Measurements from ENCODE around the gene KCNK10. TPM values are rescaled to one million over a fixed set of nuclear protein-coding genes. Genes with fewer than 3 reads are reported as not detected.

KCNK10 gene
- total RNA-seq, 2 experiments from 2014 or later, result not detected

- H3K4me3 Mint-ChIP-seq, result no peak overlapping the region
- CTCF ChIA-PET, result no interaction called here
- no peaks in the 10 kb centered on the region for H3K36me3 ChIP-seq (ENCODE audit: insufficient read depth, low read length)
- POLR2A ChIA-PET, result no interaction called here
- H3K4me1 ChIP-seq (ENCODE audit: insufficient read depth, low read length), result no peaks in the 10 kb centered on the region
- H3K9me3 ChIP-seq (ENCODE audit: control insufficient read depth in 1 of 2, insufficient read depth in 1 of 2, low read length in 2 of 2), result peaks cover 0 to 2% of the 10 kb centered on the region in 2 experiments
- peaks cover 0 to 4% of the 10 kb centered on the region in 2 experiments for H3K27me3 ChIP-seq (ENCODE audit: control insufficient read depth in 1 of 2, insufficient read depth in 2 of 2, low read length in 2 of 2)
- intact Hi-C loops (cut with DNase I, micrococcal nuclease), result no loop called here
- no peaks in the 10 kb centered on the region for H3K36me3 Mint-ChIP-seq (ENCODE audit: low read depth)
- no peaks in the 10 kb centered on the region for H3K4me1 Mint-ChIP-seq (ENCODE audit: low read depth)
- no peak for ATAC-seq (ENCODE audit: poor library complexity)
- peaks cover 3% of the 10 kb centered on the region for H3K9me3 Mint-ChIP-seq
- no peak overlapping the region for H3K27ac Mint-ChIP-seq
- no peak overlapping the region for H3K27ac ChIP-seq (ENCODE audit: low read depth in 1 of 2, low read length in 2 of 2)
- DNase-seq, result no peak
- H3K27me3 Mint-ChIP-seq, result peaks cover 14% of the 10 kb centered on the region
- H3K4me3 ChIP-seq (ENCODE audit: low read length), result no peak overlapping the region
- TF ChIP-seq CTCF (IDR thresholded peaks at IDR 0.05), result no peak
These were observed 94.4 kb downstream of the KCNK10 start for GRCh38 chr14:88228522-88229236.

- ATAC-seq (ENCODE audit: poor library complexity), result no peak
- intact Hi-C loops (cut with DNase I, micrococcal nuclease), result no loop called here
These were observed 95.4 kb downstream of the KCNK10 start for GRCh38 chr14:88227693-88228092.

GRCh38 chr14:88225721-88226120, 97.3 kb downstream of the KCNK10 start:
- no peak for TF ChIP-seq CTCF (IDR thresholded peaks at IDR 0.05)
- intact Hi-C loops (cut with DNase I, micrococcal nuclease), result no loop called here
- H3K4me1 Mint-ChIP-seq (ENCODE audit: low read depth), result no peaks in the 10 kb centered on the region
- Histone ChIP-seq H3K36me3 (ENCODE audit: insufficient read depth, low read length) (no peaks in the 10 kb centered on the region), H3K9me3 (ENCODE audit: control insufficient read depth in 1 of 2, insufficient read depth in 1 of 2, low read length in 2 of 2) (peaks cover 4 to 14% of the 10 kb centered on the region in 2 experiments), H3K4me3 (ENCODE audit: low read length) (no peak overlapping the region), H3K4me1 (ENCODE audit: insufficient read depth, low read length) (no peaks in the 10 kb centered on the region), H3K27ac (ENCODE audit: low read depth in 1 of 2, low read length in 2 of 2) (no peak overlapping the region), H3K27me3 (ENCODE audit: control insufficient read depth in 1 of 2, insufficient read depth in 2 of 2, low read length in 2 of 2) (peaks cover 0 to 4% of the 10 kb centered on the region in 2 experiments)
- no peaks in the 10 kb centered on the region for H3K36me3 Mint-ChIP-seq (ENCODE audit: low read depth)
- peaks cover 13% of the 10 kb centered on the region for H3K27me3 Mint-ChIP-seq
- no peak for DNase-seq
- ChIA-PET CTCF (no interaction called here), POLR2A (interaction anchor here (0.7 kb wide), 1 partner anchor 12 kb away, joined by 3 read pairs; no protein-coding TSS in a partner anchor)
- H3K9me3 Mint-ChIP-seq, result peaks cover 20% of the 10 kb centered on the region
- H3K27ac Mint-ChIP-seq, result no peak overlapping the region
- ATAC-seq (ENCODE audit: poor library complexity), result no peak
- H3K4me3 Mint-ChIP-seq, result no peak overlapping the region

More at GRCh38 chr14:88227693-88228092, 95.4 kb downstream of the KCNK10 start:
- Mint-ChIP-seq H3K9me3 (peaks cover 8% of the 10 kb centered on the region), H3K4me3 (no peak overlapping the region), H3K27me3 (peaks cover 11% of the 10 kb centered on the region), H3K27ac (no peak overlapping the region), H3K4me1 (ENCODE audit: low read depth) (no peaks in the 10 kb centered on the region), H3K36me3 (ENCODE audit: low read depth) (no peaks in the 10 kb centered on the region)
- H3K4me3 ChIP-seq (ENCODE audit: low read length), result no peak overlapping the region
- TF ChIP-seq CTCF (IDR thresholded peaks at IDR 0.05), result no peak
- peaks cover 0 to 4% of the 10 kb centered on the region in 2 experiments for H3K27me3 ChIP-seq (ENCODE audit: control insufficient read depth in 1 of 2, insufficient read depth in 2 of 2, low read length in 2 of 2)
- H3K9me3 ChIP-seq (ENCODE audit: control insufficient read depth in 1 of 2, insufficient read depth in 1 of 2, low read length in 2 of 2), result peaks cover 1 to 4% of the 10 kb centered on the region in 2 experiments
- POLR2A ChIA-PET, result no interaction called here
- CTCF ChIA-PET, result no interaction called here
- no peak overlapping the region for H3K27ac ChIP-seq (ENCODE audit: low read depth in 1 of 2, low read length in 2 of 2)
- no peak for DNase-seq
- no peaks in the 10 kb centered on the region for H3K4me1 ChIP-seq (ENCODE audit: insufficient read depth, low read length)
- H3K36me3 ChIP-seq (ENCODE audit: insufficient read depth, low read length), result no peaks in the 10 kb centered on the region
